Liver (tissue), 3 donors: ENCODE measurements around the gene NUDT17.

ENCODE experiments used
- CTCF ChIP-seq: fragments of 150-350 bp; IDR thresholded peaks from 2 replicates; pipeline ENCODE4 v1.5.1; 2017; ENCODE audit warnings: improper control_type of control experiment, low read depth, low read length; ENCODE audit not compliant: missing input control
- GABPA ChIP-seq, 2 donors: IDR thresholded peaks in 1 of 2; conservative IDR thresholded peaks in 1 of 2; 2 replicates each; pipeline ENCODE4 v1.6.1; 2016; ENCODE audit warnings: antibody characterized with exemption in 2 of 2, mild to moderate bottlenecking in 1 of 2, moderate library complexity in 1 of 2
- JUND ChIP-seq, 2 donors: IDR thresholded peaks; 2 replicates each; pipeline ENCODE4 v1.6.1; 2016; ENCODE audit warnings: antibody characterized with exemption in 2 of 2
- MAX ChIP-seq: IDR thresholded peaks from 2 replicates; pipeline ENCODE4 v1.6.1; 2016; ENCODE audit warnings: antibody characterized with exemption
- RAD21 ChIP-seq, 2 donors: IDR thresholded peaks; 2 replicates each; pipeline ENCODE4 v1.6.1; 2016; ENCODE audit warnings: antibody characterized with exemption in 2 of 2, mild to moderate bottlenecking in 2 of 2
- REST ChIP-seq: IDR thresholded peaks from 2 replicates; pipeline ENCODE4 v1.6.1; 2016; ENCODE audit warnings: antibody characterized with exemption, mild to moderate bottlenecking
- RXRA ChIP-seq, 2 donors: IDR thresholded peaks; 2 replicates each; pipeline ENCODE4 v1.6.1; 2017 to 2018; ENCODE audit warnings: antibody characterized with exemption in 2 of 2, mild to moderate bottlenecking in 1 of 2
- SP1 ChIP-seq: IDR thresholded peaks from 2 replicates; pipeline ENCODE4 v1.6.1; 2018; ENCODE audit warnings: antibody characterized with exemption, mild to moderate bottlenecking
- TAF1 ChIP-seq: conservative IDR thresholded peaks from 2 replicates; pipeline ENCODE4 v1.6.1; 2016; ENCODE audit warnings: antibody characterized with exemption, mild to moderate bottlenecking
- YY1 ChIP-seq: IDR thresholded peaks from 2 replicates; pipeline ENCODE4 v1.6.1; 2016; ENCODE audit warnings: antibody characterized with exemption, mild to moderate bottlenecking
- ZBTB33 ChIP-seq: IDR thresholded peaks from 2 replicates; pipeline ENCODE4 v1.6.1; 2016; ENCODE audit warnings: antibody characterized with exemption
- donor health status: healthy.
- donor health status: healthy.

GRCh38 chr1:145826030-145826429, 19.4 kb upstream of the NUDT17 start:
- TF ChIP-seq MAX: no peak
- no peak for TF ChIP-seq RAD21 (IDR thresholded peaks at IDR 0.05)
- no peak for TF ChIP-seq ZBTB33
- TF ChIP-seq CTCF: no peak
- no peak for TF ChIP-seq REST
- TF ChIP-seq YY1: no peak
- TF ChIP-seq JUND (IDR thresholded peaks at IDR 0.05): no peak
- TF ChIP-seq SP1: no peak
- TF ChIP-seq TAF1: no peak
- no peak for TF ChIP-seq RXRA (IDR thresholded peaks at IDR 0.05)
- no peak for TF ChIP-seq GABPA (IDR thresholded peaks at IDR 0.05 in 1 of 2, conservative IDR thresholded peaks at IDR 0.05 in 1 of 2)
